Thyroid gland (tissue), 4 donors: ENCODE results near the gene ERMARD. TPM values are rescaled to one million over a fixed set of nuclear protein-coding genes. Genes with fewer than 3 reads are reported as not detected.
A peak's percentile ranks its signal among the peaks of the same experiment; 100 is the strongest.

ENCODE experiments used
- DNase-seq, 2 donors: peaks; one replicate each; pipeline ENCODE4 v3.0.0-alpha.2; 2019
- H3K27ac ChIP-seq, 3 donors: fragments of 200-600 bp; sonication (generic); 1 replicate in 2 of 3; 2 replicates in 1 of 3; pipeline ENCODE4 v1.5.1; 2016 to 2019; ENCODE audit warnings: mild to moderate bottlenecking in 1 of 3, moderate library complexity in 1 of 3
- H3K27me3 ChIP-seq: fragments of 200-600 bp; sonication (generic); one replicate; pipeline ENCODE4 v1.5.1; 2019
- H3K36me3 ChIP-seq, 2 donors: fragments of 200-600 bp; sonication (generic); one replicate each; pipeline ENCODE4 v1.5.1; 2016 to 2019
- H3K4me1 ChIP-seq, 2 donors: fragments of 200-600 bp; sonication (generic); one replicate each; pipeline ENCODE4 v1.5.1; 2017 to 2019
- H3K4me3 ChIP-seq, 3 donors: fragments of 200-600 bp; sonication (generic); replicated peaks in 1 of 3; 1 replicate in 2 of 3; 2 replicates in 1 of 3; pipeline ENCODE4 v1.5.1; 2016; ENCODE audit warnings: mild to moderate bottlenecking in 1 of 3
- H3K9me3 ChIP-seq: fragments of 200-600 bp; sonication (generic); one replicate; pipeline ENCODE4 v1.5.1; 2017
- CTCF ChIP-seq, 6 experiments: fragments of 200-600 bp in 3 of 6; fragments of 450-650 bp in 3 of 6; sonication (generic) in 3 of 6; IDR thresholded peaks; one replicate each; pipeline ENCODE4 v1.5.1; 2016 to 2019; ENCODE audit warnings: antibody characterized with exemption in 6 of 6, mild to moderate bottlenecking in 2 of 6, inconsistent platforms in 1 of 6, moderate library complexity in 1 of 6
- POLR2A ChIP-seq, 2 donors: fragments of 450-650 bp; IDR thresholded peaks; one replicate each; pipeline ENCODE4 v1.6.1; 2017; ENCODE audit warnings: antibody characterized with exemption in 2 of 2, mild to moderate bottlenecking in 2 of 2, moderate library complexity in 1 of 2
- WGBS, 2 donors: methylation state at CpG; one replicate each; pipeline ENCODE4 v1.1.5; 2017; 5-methylcytosine and 5-hydroxymethylcytosine counted together
- intact Hi-C: fragments of 100-400 bp; cut with DNase I; formaldehyde crosslinking; loops from one replicate; pipeline ENCODE4 v1.15.1; 2023
- total RNA-seq, 4 donors: library from RNA; depleted of rRNA; stranded (reverse); fragments of >200 nt; gene quantifications; one replicate each; pipeline ENCODE4 v1.2.3, GENCODE V29; 2016

Gene ERMARD
- total RNA-seq, 4 donors from 2014 or later = 29.4 to 49.8 (median 32.0) TPM

GRCh38 chr6:169724494-169725124 is 26.8 kb upstream of the ERMARD start, which contains the start of gene PHF10:
TSS of gene PHF10 (minus strand) at chr6:169724500. CDS start at chr6:169723931, 569 bp downstream.
- intact Hi-C loops = no loop called here
- Histone ChIP-seq H3K27ac (peak within 1 kb of the TSS; percentile 77 to 97 (median 89)), H3K4me1 (peaks cover 12 to 16% of the 10 kb centered on the region in 2 donors), H3K36me3 (no peaks in the 10 kb centered on the region), H3K4me3 (peak within 1 kb of the TSS; percentile 47 to 78 (median 75)), H3K9me3 (no peaks in the 10 kb centered on the region), H3K27me3 (no peaks in the 10 kb centered on the region)
- DNase-seq = peak; percentile 55 to 56
- TF ChIP-seq CTCF (IDR thresholded peaks at IDR 0.05) = no peak
- no peak for TF ChIP-seq POLR2A (IDR thresholded peaks at IDR 0.05)
- 0% methylated on average over 11 of the region's 89 CpGs; no CpG with 5 or more reads in 1 of the 2 donors for WGBS, 2 donors

GRCh38 chr6:169725125-169726048 is 26.0 kb upstream of the ERMARD start:
- DNase-seq = peak; percentile 27 to 35
- Histone ChIP-seq H3K9me3 (no peaks in the 10 kb centered on the region), H3K27ac (peak overlapping the region; percentile 77 to 97 (median 89)), H3K4me1 (peaks cover 12 to 16% of the 10 kb centered on the region in 2 donors), H3K27me3 (no peaks in the 10 kb centered on the region), H3K4me3 (peak overlapping the region in 2 of 3 donors; percentile 75 to 78), H3K36me3 (no peaks in the 10 kb centered on the region)
- peak in 1 of 2 donors; percentile 31 for TF ChIP-seq POLR2A (IDR thresholded peaks at IDR 0.05)
- no peak for TF ChIP-seq CTCF (IDR thresholded peaks at IDR 0.05)
- 46 to 51% methylated on average over 23 to 29 of the region's 29 CpGs for WGBS, 2 donors
- intact Hi-C loops = no loop called here

- H3K4me1 ChIP-seq = peaks cover 12 to 16% of the 10 kb centered on the region in 2 donors
- no peaks in the 10 kb centered on the region for H3K36me3 ChIP-seq
- H3K27me3 ChIP-seq = no peaks in the 10 kb centered on the region
- 97 to 100% methylated on average over 1 of the region's 1 CpG for WGBS, 2 donors
- intact Hi-C loops = no loop called here
- DNase-seq = no peak
- H3K4me3 ChIP-seq = no peak overlapping the region
- H3K27ac ChIP-seq = no peak overlapping the region
- no peak for TF ChIP-seq POLR2A (IDR thresholded peaks at IDR 0.05)
- no peak for TF ChIP-seq CTCF (IDR thresholded peaks at IDR 0.05)
- no peaks in the 10 kb centered on the region for H3K9me3 ChIP-seq
These were observed 25.4 kb upstream of the ERMARD start for GRCh38 chr6:169726049-169726400.

- no peak overlapping the region for H3K27ac ChIP-seq
- intact Hi-C loops = no loop called here
- H3K36me3 ChIP-seq = no peaks in the 10 kb centered on the region
- no peaks in the 10 kb centered on the region for H3K9me3 ChIP-seq
- no peak overlapping the region for H3K4me3 ChIP-seq
- H3K27me3 ChIP-seq = no peaks in the 10 kb centered on the region
- peaks cover 9 to 12% of the 10 kb centered on the region in 2 donors for H3K4me1 ChIP-seq
- no peak for DNase-seq
- no peak for TF ChIP-seq CTCF (IDR thresholded peaks at IDR 0.05)
- no peak for TF ChIP-seq POLR2A (IDR thresholded peaks at IDR 0.05)
These were observed 24.5 kb upstream of the ERMARD start for GRCh38 chr6:169726963-169727362.

GRCh38 chr6:169729961-169730360 is 21.5 kb upstream of the ERMARD start:
- Histone ChIP-seq H3K4me3 (no peak overlapping the region), H3K27ac (no peak overlapping the region), H3K27me3 (no peaks in the 10 kb centered on the region), H3K9me3 (no peaks in the 10 kb centered on the region), H3K36me3 (no peaks in the 10 kb centered on the region), H3K4me1 (no peaks in the 10 kb centered on the region)
- TF ChIP-seq CTCF (IDR thresholded peaks at IDR 0.05) (no peak), POLR2A (IDR thresholded peaks at IDR 0.05) (no peak)
- intact Hi-C loops = no loop called here
- DNase-seq = no peak
